Activated CD8-positive, alpha-beta T cell treated with anti-CD3 and anti-CD28 coated beads for 36 hours (primary cell): ENCODE results near the gene THAP8. TPM values are rescaled to one million over a fixed set of nuclear protein-coding genes. Genes with fewer than 3 reads are reported as not detected.

Source experiments
- ATAC-seq: fragments of 200-7000 bp; cut with Tn5 transposase; one replicate; pipeline ENCODE4 v1.10.0; 2021; ENCODE audit warnings: mild to moderate bottlenecking, moderate library complexity
- CTCF ChIA-PET: fragments of 350-600 bp; sonication (Branson Sonifier 250); formaldehyde crosslinking; loops from one replicate; lab custom pipeline; 2021; ENCODE audit warnings: antibody characterized with exemption; lab: Charles Lee
- POLR2A ChIA-PET: fragments of 350-600 bp; sonication (Branson Sonifier 250); formaldehyde crosslinking; loops from one replicate; lab custom pipeline; 2021; ENCODE audit warnings: antibody characterized with exemption; lab: Charles Lee
- DNase-seq: peaks from one replicate; pipeline ENCODE4 v3.0.0-alpha.2; 2020
- H3K27ac Mint-ChIP-seq: one replicate; pipeline ENCODE4 v1.8.0; 2021; ENCODE audit warnings: mild to moderate bottlenecking, mixed read lengths
- H3K27me3 Mint-ChIP-seq: one replicate; pipeline ENCODE4 v1.8.0; 2021; ENCODE audit warnings: mixed read lengths
- H3K36me3 Mint-ChIP-seq: one replicate; pipeline ENCODE4 v1.8.0; 2021; ENCODE audit warnings: low read depth, mixed read lengths
- H3K4me1 Mint-ChIP-seq: one replicate; pipeline ENCODE4 v1.8.0; 2021; ENCODE audit warnings: low read depth, mixed read lengths
- H3K4me3 Mint-ChIP-seq: one replicate; pipeline ENCODE4 v1.8.0; 2021; ENCODE audit warnings: mild to moderate bottlenecking, moderate library complexity, mixed read lengths
- H3K9me3 Mint-ChIP-seq: one replicate; pipeline ENCODE4 v1.8.0; 2021; ENCODE audit warnings: mixed read lengths
- CTCF ChIP-seq: fragments of 200-600 bp; IDR thresholded peaks from one replicate; pipeline ENCODE4 v1.8.0; 2022; ENCODE audit warnings: antibody characterized with exemption, mild to moderate bottlenecking
- intact Hi-C: fragments of 100-400 bp; cut with micrococcal nuclease; formaldehyde crosslinking; loops from one replicate; pipeline ENCODE4 v1.10.0; 2022
- total RNA-seq, 2 experiments: library from RNA; stranded (reverse); gene quantifications; one replicate each; pipeline ENCODE4 v1.2.3, GENCODE V29; 2021

Gene THAP8
- total RNA-seq, 2 experiments from 2014 or later = 3.4 to 3.7 TPM

- peaks cover 17% of the 10 kb centered on the region for H3K36me3 Mint-ChIP-seq
- CTCF ChIA-PET = interaction anchor here (1.1 kb wide), 1 partner anchor 11 kb away, joined by 3 read pairs; no protein-coding TSS in a partner anchor
- no peaks in the 10 kb centered on the region for H3K9me3 Mint-ChIP-seq
- no peak overlapping the region for H3K4me3 Mint-ChIP-seq
- DNase-seq (no peak), ATAC-seq (no peak)
- POLR2A ChIA-PET = no interaction called here
- TF ChIP-seq CTCF = no peak
- H3K27ac Mint-ChIP-seq = no peak overlapping the region
- H3K27me3 Mint-ChIP-seq = no peaks in the 10 kb centered on the region
- H3K4me1 Mint-ChIP-seq = no peaks in the 10 kb centered on the region
- intact Hi-C loops = no loop called here
Measured at GRCh38 chr19:36026091-36026876, 27.8 kb downstream of the THAP8 start.

- Mint-ChIP-seq H3K27ac (no peak overlapping the region), H3K36me3 (peaks cover 19% of the 10 kb centered on the region), H3K27me3 (no peaks in the 10 kb centered on the region), H3K4me3 (no peak overlapping the region), H3K9me3 (no peaks in the 10 kb centered on the region), H3K4me1 (no peaks in the 10 kb centered on the region)
- ChIA-PET CTCF (no interaction called here), POLR2A (no interaction called here)
- intact Hi-C loops = no loop called here
- no peak for DNase-seq
- TF ChIP-seq CTCF = no peak
- no peak for ATAC-seq
Measured at GRCh38 chr19:36025541-36025940, 28.5 kb downstream of the THAP8 start.

- ATAC-seq (no peak), DNase-seq (no peak)
- no peak overlapping the region for H3K4me3 Mint-ChIP-seq
- TF ChIP-seq CTCF = no peak
- no peak overlapping the region for H3K27ac Mint-ChIP-seq
- no peaks in the 10 kb centered on the region for H3K4me1 Mint-ChIP-seq
- ChIA-PET POLR2A (no interaction called here), CTCF (no interaction called here)
- H3K27me3 Mint-ChIP-seq = no peaks in the 10 kb centered on the region
- peaks cover 17% of the 10 kb centered on the region for H3K36me3 Mint-ChIP-seq
- no peaks in the 10 kb centered on the region for H3K9me3 Mint-ChIP-seq
- intact Hi-C loops = no loop called here
Measured at GRCh38 chr19:36023432-36023831, 30.7 kb downstream of the THAP8 start.

- H3K27me3 Mint-ChIP-seq = no peaks in the 10 kb centered on the region
- ATAC-seq (no peak), DNase-seq (no peak)
- intact Hi-C loops = no loop called here
- no peaks in the 10 kb centered on the region for H3K9me3 Mint-ChIP-seq
- H3K27ac Mint-ChIP-seq = no peak overlapping the region
- POLR2A ChIA-PET = interaction anchor here (0.9 kb wide), 1 partner anchor 11 kb away, joined by 3 read pairs; the partner anchor contains the start of gene SYNE4
- peaks cover 18% of the 10 kb centered on the region for H3K36me3 Mint-ChIP-seq
- peaks cover 13% of the 10 kb centered on the region for H3K4me1 Mint-ChIP-seq
- H3K4me3 Mint-ChIP-seq = no peak overlapping the region
- CTCF ChIA-PET = no interaction called here
- TF ChIP-seq CTCF = no peak
Measured at GRCh38 chr19:36019061-36019670, 34.9 kb downstream of the THAP8 start.
